Smooth muscle cell (in vitro differentiated cells): ENCODE results near the gene NSRP1. TPM values are rescaled to one million over a fixed set of nuclear protein-coding genes. Genes with fewer than 3 reads are reported as not detected.
"Not testable (repeated sequence)": the region's sequence is repeated elsewhere in the genome, so short reads cannot be mapped to it uniquely, and the experiment has no call there.

Experiments
- DNase-seq: peaks from one replicate; lab custom pipeline; 2025; ENCODE audit not compliant: unreplicated experiment; lab: John Stamatoyannopoulos, UW
- H2AFZ ChIP-seq: fragments of 200-600 bp; sonication (generic); 2 replicates; pipeline ENCODE4 v1.6.0; 2016; ENCODE audit warnings: antibody characterized with exemption, low read depth, mild to moderate bottlenecking
- H3F3A ChIP-seq: fragments of 200-600 bp; sonication (generic); 2 replicates; pipeline ENCODE4 v1.6.0; 2017; ENCODE audit warnings: antibody characterized with exemption, low read depth
- H3K27ac ChIP-seq: fragments of 200-600 bp; sonication (generic); 2 replicates; pipeline ENCODE4 v1.5.1; 2016; ENCODE audit warnings: low read depth, mild to moderate bottlenecking
- H3K27me3 ChIP-seq: fragments of 200-600 bp; sonication (generic); 2 replicates; pipeline ENCODE4 v1.6.1; 2016; ENCODE audit warnings: low read depth, mild to moderate bottlenecking
- H3K36me3 ChIP-seq: fragments of 200-600 bp; sonication (generic); 2 replicates; pipeline ENCODE4 v1.5.1; 2016; ENCODE audit warnings: low read depth
- H3K4me1 ChIP-seq: fragments of 200-600 bp; sonication (generic); 2 replicates; pipeline ENCODE4 v1.5.1; 2016; ENCODE audit warnings: low read depth
- H3K4me2 ChIP-seq: fragments of 200-600 bp; sonication (generic); 2 replicates; pipeline ENCODE4 v1.6.0; 2016; ENCODE audit warnings: mild to moderate bottlenecking
- H3K4me3 ChIP-seq: fragments of 200-600 bp; sonication (generic); 2 replicates; pipeline ENCODE4 v1.5.1; 2016; ENCODE audit warnings: mild to moderate bottlenecking
- H3K79me2 ChIP-seq: fragments of 200-600 bp; sonication (generic); 2 replicates; pipeline ENCODE4 v1.6.0; 2016; ENCODE audit warnings: low read depth, mild to moderate bottlenecking
- H3K9ac ChIP-seq: fragments of 200-600 bp; sonication (generic); 2 replicates; pipeline ENCODE4 v1.6.0; 2016; ENCODE audit warnings: low read depth
- H3K9me3 ChIP-seq: fragments of 200-600 bp; sonication (generic); replicated peaks from 2 replicates; pipeline ENCODE4 v1.5.1; 2016; ENCODE audit warnings: low read depth
- H4K20me1 ChIP-seq: fragments of 200-600 bp; sonication (generic); 2 replicates; pipeline ENCODE4 v1.6.0; 2016; ENCODE audit warnings: low read depth
- CTCF ChIP-seq: fragments of 200-600 bp; sonication (generic); IDR thresholded peaks from 2 replicates; pipeline ENCODE4 v1.5.1; 2017; ENCODE audit warnings: borderline replicate concordance, mild to moderate bottlenecking, antibody characterized with exemption; ENCODE audit not compliant: insufficient read depth, poor library complexity, severe bottlenecking
- WGBS: methylation state at CpG from one replicate; pipeline ENCODE4 v1.1.7; 2016; ENCODE audit warnings: low lambda C conversion rate; 5-methylcytosine and 5-hydroxymethylcytosine counted together
- polyA plus RNA-seq: library from polyadenylated mRNA; unstranded; fragments of >200 nt; fragmentation: Nextera tagmentation; extraction: Ambion mirVana; gene quantifications from 2 replicates; pipeline ENCODE4 v1.2.1, GENCODE V29; 2016
- total RNA-seq: library from RNA; depleted of rRNA; stranded (reverse); fragments of >200 nt; gene quantifications from 2 replicates; pipeline ENCODE4 v1.2.3, GENCODE V29; 2014

The NSRP1 gene
- total and polyA plus RNA-seq, 2 experiments from 2014 or later: 4.9 to 31.4 TPM

GRCh38 chr17:30226878-30227277 is 110.3 kb downstream of the NSRP1 start:
- DNase-seq: no peak
- no peaks in the 10 kb centered on the region for H3F3A ChIP-seq
- H3K36me3 ChIP-seq: no peaks in the 10 kb centered on the region
- H3K27me3 ChIP-seq: peaks cover 28% of the 10 kb centered on the region
- H3K9me3 ChIP-seq: no peaks in the 10 kb centered on the region
- no peaks in the 10 kb centered on the region for H3K79me2 ChIP-seq
- 77% methylated on average over 10 of the region's 10 CpGs for WGBS
- H3K4me2 ChIP-seq: no peak overlapping the region
- H3K4me1 ChIP-seq: no peaks in the 10 kb centered on the region
- H4K20me1 ChIP-seq: no peaks in the 10 kb centered on the region
- H2AFZ ChIP-seq: no peak overlapping the region
- no peak overlapping the region for H3K27ac ChIP-seq
- H3K9ac ChIP-seq: no peak overlapping the region
- no peak overlapping the region for H3K4me3 ChIP-seq
- TF ChIP-seq CTCF: no peak

- Histone ChIP-seq H3K4me2 (no peak overlapping the region), H2AFZ (no peak overlapping the region), H3K36me3 (no peaks in the 10 kb centered on the region), H3K4me1 (no peaks in the 10 kb centered on the region), H3K9me3 (no peaks in the 10 kb centered on the region), H3K79me2 (no peaks in the 10 kb centered on the region), H3K4me3 (no peak overlapping the region), H3K9ac (no peak overlapping the region), H3K27ac (no peak overlapping the region), H3F3A (no peaks in the 10 kb centered on the region), H3K27me3 (peaks cover 39% of the 10 kb centered on the region), H4K20me1 (no peaks in the 10 kb centered on the region)
- DNase-seq: no peak
- 80% methylated on average over 3 of the region's 3 CpGs for WGBS
- TF ChIP-seq CTCF: no peak
These were observed 111.4 kb downstream of the NSRP1 start for GRCh38 chr17:30228011-30228410.

- H3K79me2 ChIP-seq: no peaks in the 10 kb centered on the region
- no peaks in the 10 kb centered on the region for H3K4me1 ChIP-seq
- no peak overlapping the region for H3K4me3 ChIP-seq
- no peaks in the 10 kb centered on the region for H4K20me1 ChIP-seq
- H2AFZ ChIP-seq: no peak overlapping the region
- TF ChIP-seq CTCF: no peak
- 73% methylated on average over 7 of the region's 7 CpGs for WGBS
- no peaks in the 10 kb centered on the region for H3K36me3 ChIP-seq
- H3K27ac ChIP-seq: no peak overlapping the region
- DNase-seq: no peak
- no peak overlapping the region for H3K4me2 ChIP-seq
- no peaks in the 10 kb centered on the region for H3F3A ChIP-seq
- no peak overlapping the region for H3K9ac ChIP-seq
- H3K9me3 ChIP-seq: no peaks in the 10 kb centered on the region
- H3K27me3 ChIP-seq: peaks cover 49% of the 10 kb centered on the region
These were observed 112.4 kb downstream of the NSRP1 start for GRCh38 chr17:30229012-30229411.

GRCh38 chr17:30230009-30230408 is 113.4 kb downstream of the NSRP1 start:
- not testable (repeated sequence) for H2AFZ ChIP-seq, H3K9me3 ChIP-seq, H3K79me2 ChIP-seq, H3K4me1 ChIP-seq, H4K20me1 ChIP-seq, DNase-seq, H3K27ac ChIP-seq, H3K9ac ChIP-seq, H3K36me3 ChIP-seq, H3K4me2 ChIP-seq, H3K4me3 ChIP-seq, H3F3A ChIP-seq
- WGBS: 83% methylated on average over 1 of the region's 1 CpG
- peaks cover 59% of the 10 kb centered on the region for H3K27me3 ChIP-seq
